ENCODE results near the gene TRAPPC13. TPM values are rescaled to one million over a fixed set of nuclear protein-coding genes. Genes with fewer than 3 reads are reported as not detected.

TRAPPC13 gene
- total RNA-seq, 3 donors from 2014 or later: 16.5 to 31.9 (median 19.0) TPM

GRCh38 chr5:65704621-65705239 is 79.9 kb downstream of the TRAPPC13 start:
- intact Hi-C loops (cut with DNase I, micrococcal nuclease): no loop called here
- Histone ChIP-seq H3K4me1 (ENCODE audit: low read depth) (no peaks in the 10 kb centered on the region), H3K36me3 (ENCODE audit: low read depth) (no peaks in the 10 kb centered on the region)

GRCh38 chr5:65707663-65708062 is 82.8 kb downstream of the TRAPPC13 start:
- no peak for ATAC-seq
- no peak for DNase-seq
- Histone ChIP-seq H3K36me3 (ENCODE audit: low read depth) (no peaks in the 10 kb centered on the region), H3K4me3 (no peak overlapping the region), H3K9me3 (no peaks in the 10 kb centered on the region), H3K4me1 (ENCODE audit: low read depth) (no peaks in the 10 kb centered on the region)
- TF ChIP-seq CTCF (IDR thresholded peaks at IDR 0.05): no peak
- intact Hi-C loops (cut with DNase I, micrococcal nuclease): no loop called here

More at GRCh38 chr5:65704621-65705239, 79.9 kb downstream of the TRAPPC13 start:
- H3K4me3 ChIP-seq: no peak overlapping the region
- DNase-seq (no peak), ATAC-seq (no peak)
- H3K9me3 ChIP-seq: no peaks in the 10 kb centered on the region
- no peak for TF ChIP-seq CTCF (IDR thresholded peaks at IDR 0.05)

GRCh38 chr5:65708145-65708544 is 83.3 kb downstream of the TRAPPC13 start:
- H3K4me3 ChIP-seq: no peak overlapping the region
- no peaks in the 10 kb centered on the region for H3K4me1 ChIP-seq (ENCODE audit: low read depth)
- no peaks in the 10 kb centered on the region for H3K36me3 ChIP-seq (ENCODE audit: low read depth)
- no peaks in the 10 kb centered on the region for H3K9me3 ChIP-seq
- no peak for DNase-seq
- no peak for ATAC-seq
- intact Hi-C loops (cut with DNase I, micrococcal nuclease): no loop called here
- no peak for TF ChIP-seq CTCF (IDR thresholded peaks at IDR 0.05)

Other genes with a start within 250 kb of the TRAPPC13 start
- gene ADAMTS6, start 143.1 kb upstream of the TRAPPC13 start, total RNA-seq: 1 to 10 TPM in 2 of 3 donors, under 1 TPM in 1; 0.69 to 3.6 (median 1.4) TPM
- gene CENPK, start 61.9 kb upstream of the TRAPPC13 start, total RNA-seq: 10 to 100 TPM in 1 of 3 donors, 1 to 10 TPM in 2; 5.5 to 20.5 (median 7.4) TPM
- gene PPWD1, start 61.7 kb upstream of the TRAPPC13 start, total RNA-seq: 10 to 100 TPM; 25.6 to 38.7 (median 37.8) TPM
- 10 to 100 TPM in 1 of 3 donors, 1 to 10 TPM in 2; 5.5 to 22.8 (median 8.5) TPM for gene TRIM23, start 694 bp upstream of the TRAPPC13 start, total RNA-seq
- 1 to 10 TPM; 2.8 to 3.6 (median 3.4) TPM for gene SHLD3, start within 50 bp of the TRAPPC13 start, total RNA-seq
- 1 to 10 TPM; 1.9 to 8.8 (median 5.8) TPM for gene SGTB, start 97.1 kb downstream of the TRAPPC13 start, total RNA-seq
- 10 to 100 TPM; 13.3 to 23.6 (median 22.2) TPM for gene NLN, start 97.2 kb downstream of the TRAPPC13 start, total RNA-seq

Data from mucosa of descending colon (tissue), 3 donors.